ENCODE measurements around the gene SH2B2. TPM values are rescaled to one million over a fixed set of nuclear protein-coding genes. Genes with fewer than 3 reads are reported as not detected.

Gene SH2B2
- total and polyA plus RNA-seq, 4 donors: 0.65 to 1.4 (median 1.0) TPM; not detected in 1

DNA sequence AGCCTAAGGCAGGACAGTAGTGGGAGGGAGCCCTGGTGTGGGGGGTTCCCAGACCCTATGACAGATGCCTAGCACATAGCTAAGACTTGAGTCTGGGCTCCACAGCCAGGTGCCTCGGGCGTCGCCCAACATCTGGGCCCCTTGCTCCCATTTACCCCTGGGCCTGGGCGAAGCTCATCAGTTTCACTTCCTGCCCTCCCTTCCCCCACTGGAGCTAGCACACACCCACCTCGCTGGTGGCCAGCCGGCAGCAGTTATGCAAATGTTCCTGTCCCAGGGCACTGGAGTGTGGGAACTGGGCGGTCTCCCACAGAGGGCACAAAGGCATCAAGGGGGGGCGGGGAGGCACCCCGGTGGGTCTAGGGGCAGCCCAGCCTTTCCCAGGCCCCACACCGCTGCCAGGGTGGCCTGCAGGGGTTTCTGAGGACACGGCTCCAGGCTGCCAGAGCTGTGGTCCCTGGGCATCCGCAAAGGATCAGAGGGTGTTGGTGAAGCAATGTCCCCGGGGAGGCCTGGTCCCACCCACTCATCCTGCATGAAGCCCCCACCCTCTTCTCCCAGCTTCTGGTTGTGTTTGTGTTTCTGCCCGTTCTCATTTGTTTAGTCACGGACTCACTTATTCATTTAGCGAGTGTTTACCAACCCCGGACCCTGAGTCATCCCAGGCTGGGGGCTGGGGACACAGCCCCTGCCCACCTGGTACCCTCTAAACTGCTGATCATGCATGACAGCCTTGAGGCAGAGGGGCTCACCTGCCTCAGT lies 20.4 kb downstream of the SH2B2 start:
- 50% methylated on average over 17 of the region's 17 CpGs for WGBS
- no peak overlapping the region for H3K4me3 ChIP-seq (ENCODE audit: low read depth in 1 of 3, low read length in 3 of 3)
- H3K4me1 ChIP-seq (ENCODE audit: control insufficient read depth in 4 of 4, insufficient read depth in 4 of 4, low read length in 3 of 4): peaks cover 0 to 3% (median 0%) of the 10 kb centered on the region in 4 donors
- no peak for DNase-seq (ENCODE audit: low spot score)
- no peaks in the 10 kb centered on the region for H3K27me3 ChIP-seq (ENCODE audit: control insufficient read depth in 4 of 4, insufficient read depth in 4 of 4, low read length in 3 of 4)
- H3K36me3 ChIP-seq (ENCODE audit: control insufficient read depth in 4 of 4, insufficient read depth in 3 of 4, low read depth in 1 of 4, low read length in 3 of 4): no peaks in the 10 kb centered on the region
- no peak overlapping the region for H3K27ac ChIP-seq (ENCODE audit: low read depth in 1 of 2, low read length in 2 of 2)
- TF ChIP-seq RXRA (IDR thresholded peaks at IDR 0.05) (no peak), SP1 (IDR thresholded peaks at IDR 0.05) (peak; percentile 12)
- no peaks in the 10 kb centered on the region for H3K9me3 ChIP-seq (ENCODE audit: control insufficient read depth in 4 of 4, low read length in 3 of 4)
- no peak overlapping the region for H3K9ac ChIP-seq (ENCODE audit: low read depth in 1 of 2, low read length in 2 of 2)

DNA sequence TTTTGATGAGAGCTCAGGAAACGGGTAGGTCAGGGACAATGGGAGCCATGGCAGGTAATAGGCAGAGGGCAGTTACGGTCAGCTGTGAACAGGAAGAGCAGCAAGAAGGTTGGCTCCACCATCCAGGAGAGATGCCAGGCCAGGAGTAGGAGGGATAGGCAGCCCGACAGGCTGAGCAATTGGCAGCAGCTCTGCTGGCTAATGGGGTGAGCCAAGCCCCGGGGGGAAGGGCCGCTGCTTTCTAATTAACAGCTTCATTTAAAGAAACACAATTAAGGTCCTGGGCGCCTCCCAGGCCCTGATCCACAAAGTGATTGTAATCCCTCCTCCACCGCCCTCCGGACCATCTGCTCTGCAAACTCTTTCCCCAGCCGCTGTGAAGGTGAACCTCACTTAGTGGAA lies 23.7 kb downstream of the SH2B2 start:
- TF ChIP-seq GABPA (IDR thresholded peaks at IDR 0.05 in 1 of 2, conservative IDR thresholded peaks at IDR 0.05 in 1 of 2) (no peak), HNF4G (IDR thresholded peaks at IDR 0.05) (no peak), FOXA1 (IDR thresholded peaks at IDR 0.05) (no peak), YY1 (IDR thresholded peaks at IDR 0.05) (no peak), RAD21 (IDR thresholded peaks at IDR 0.05) (no peak), EGR1 (IDR thresholded peaks at IDR 0.05; ENCODE audit: low read depth in 2 of 2) (no peak), HNF4A (conservative IDR thresholded peaks at IDR 0.05) (no peak), JUND (IDR thresholded peaks at IDR 0.05) (no peak), TAF1 (conservative IDR thresholded peaks at IDR 0.05) (no peak), NR2F2 (IDR thresholded peaks at IDR 0.05) (no peak), FOXA2 (IDR thresholded peaks at IDR 0.05) (no peak)
- TF ChIP-seq, protein P1, sequence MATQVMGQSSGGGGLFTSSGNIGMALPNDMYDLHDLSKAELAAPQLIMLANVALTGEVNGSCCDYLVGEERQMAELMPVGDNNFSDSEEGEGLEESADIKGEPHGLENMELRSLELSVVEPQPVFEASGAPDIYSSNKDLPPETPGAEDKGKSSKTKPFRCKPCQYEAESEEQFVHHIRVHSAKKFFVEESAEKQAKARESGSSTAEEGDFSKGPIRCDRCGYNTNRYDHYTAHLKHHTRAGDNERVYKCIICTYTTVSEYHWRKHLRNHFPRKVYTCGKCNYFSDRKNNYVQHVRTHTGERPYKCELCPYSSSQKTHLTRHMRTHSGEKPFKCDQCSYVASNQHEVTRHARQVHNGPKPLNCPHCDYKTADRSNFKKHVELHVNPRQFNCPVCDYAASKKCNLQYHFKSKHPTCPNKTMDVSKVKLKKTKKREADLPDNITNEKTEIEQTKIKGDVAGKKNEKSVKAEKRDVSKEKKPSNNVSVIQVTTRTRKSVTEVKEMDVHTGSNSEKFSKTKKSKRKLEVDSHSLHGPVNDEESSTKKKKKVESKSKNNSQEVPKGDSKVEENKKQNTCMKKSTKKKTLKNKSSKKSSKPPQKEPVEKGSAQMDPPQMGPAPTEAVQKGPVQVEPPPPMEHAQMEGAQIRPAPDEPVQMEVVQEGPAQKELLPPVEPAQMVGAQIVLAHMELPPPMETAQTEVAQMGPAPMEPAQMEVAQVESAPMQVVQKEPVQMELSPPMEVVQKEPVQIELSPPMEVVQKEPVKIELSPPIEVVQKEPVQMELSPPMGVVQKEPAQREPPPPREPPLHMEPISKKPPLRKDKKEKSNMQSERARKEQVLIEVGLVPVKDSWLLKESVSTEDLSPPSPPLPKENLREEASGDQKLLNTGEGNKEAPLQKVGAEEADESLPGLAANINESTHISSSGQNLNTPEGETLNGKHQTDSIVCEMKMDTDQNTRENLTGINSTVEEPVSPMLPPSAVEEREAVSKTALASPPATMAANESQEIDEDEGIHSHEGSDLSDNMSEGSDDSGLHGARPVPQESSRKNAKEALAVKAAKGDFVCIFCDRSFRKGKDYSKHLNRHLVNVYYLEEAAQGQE (IDR thresholded peaks at IDR 0.05): no peak
- TF ChIP-seq, protein P2, sequence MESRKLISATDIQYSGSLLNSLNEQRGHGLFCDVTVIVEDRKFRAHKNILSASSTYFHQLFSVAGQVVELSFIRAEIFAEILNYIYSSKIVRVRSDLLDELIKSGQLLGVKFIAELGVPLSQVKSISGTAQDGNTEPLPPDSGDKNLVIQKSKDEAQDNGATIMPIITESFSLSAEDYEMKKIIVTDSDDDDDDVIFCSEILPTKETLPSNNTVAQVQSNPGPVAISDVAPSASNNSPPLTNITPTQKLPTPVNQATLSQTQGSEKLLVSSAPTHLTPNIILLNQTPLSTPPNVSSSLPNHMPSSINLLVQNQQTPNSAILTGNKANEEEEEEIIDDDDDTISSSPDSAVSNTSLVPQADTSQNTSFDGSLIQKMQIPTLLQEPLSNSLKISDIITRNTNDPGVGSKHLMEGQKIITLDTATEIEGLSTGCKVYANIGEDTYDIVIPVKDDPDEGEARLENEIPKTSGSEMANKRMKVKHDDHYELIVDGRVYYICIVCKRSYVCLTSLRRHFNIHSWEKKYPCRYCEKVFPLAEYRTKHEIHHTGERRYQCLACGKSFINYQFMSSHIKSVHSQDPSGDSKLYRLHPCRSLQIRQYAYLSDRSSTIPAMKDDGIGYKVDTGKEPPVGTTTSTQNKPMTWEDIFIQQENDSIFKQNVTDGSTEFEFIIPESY (IDR thresholded peaks at IDR 0.05): no peak
- TF ChIP-seq, protein P3, sequence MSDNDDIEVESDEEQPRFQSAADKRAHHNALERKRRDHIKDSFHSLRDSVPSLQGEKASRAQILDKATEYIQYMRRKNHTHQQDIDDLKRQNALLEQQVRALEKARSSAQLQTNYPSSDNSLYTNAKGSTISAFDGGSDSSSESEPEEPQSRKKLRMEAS (IDR thresholded peaks at IDR 0.05): no peak
- TF ChIP-seq, protein P4, sequence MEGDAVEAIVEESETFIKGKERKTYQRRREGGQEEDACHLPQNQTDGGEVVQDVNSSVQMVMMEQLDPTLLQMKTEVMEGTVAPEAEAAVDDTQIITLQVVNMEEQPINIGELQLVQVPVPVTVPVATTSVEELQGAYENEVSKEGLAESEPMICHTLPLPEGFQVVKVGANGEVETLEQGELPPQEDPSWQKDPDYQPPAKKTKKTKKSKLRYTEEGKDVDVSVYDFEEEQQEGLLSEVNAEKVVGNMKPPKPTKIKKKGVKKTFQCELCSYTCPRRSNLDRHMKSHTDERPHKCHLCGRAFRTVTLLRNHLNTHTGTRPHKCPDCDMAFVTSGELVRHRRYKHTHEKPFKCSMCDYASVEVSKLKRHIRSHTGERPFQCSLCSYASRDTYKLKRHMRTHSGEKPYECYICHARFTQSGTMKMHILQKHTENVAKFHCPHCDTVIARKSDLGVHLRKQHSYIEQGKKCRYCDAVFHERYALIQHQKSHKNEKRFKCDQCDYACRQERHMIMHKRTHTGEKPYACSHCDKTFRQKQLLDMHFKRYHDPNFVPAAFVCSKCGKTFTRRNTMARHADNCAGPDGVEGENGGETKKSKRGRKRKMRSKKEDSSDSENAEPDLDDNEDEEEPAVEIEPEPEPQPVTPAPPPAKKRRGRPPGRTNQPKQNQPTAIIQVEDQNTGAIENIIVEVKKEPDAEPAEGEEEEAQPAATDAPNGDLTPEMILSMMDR (IDR thresholded peaks at IDR 0.05; ENCODE audit: low read depth, low read length, missing input control): no peak
- TF ChIP-seq, protein P5, sequence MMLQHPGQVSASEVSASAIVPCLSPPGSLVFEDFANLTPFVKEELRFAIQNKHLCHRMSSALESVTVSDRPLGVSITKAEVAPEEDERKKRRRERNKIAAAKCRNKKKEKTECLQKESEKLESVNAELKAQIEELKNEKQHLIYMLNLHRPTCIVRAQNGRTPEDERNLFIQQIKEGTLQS (IDR thresholded peaks at IDR 0.05): no peak
- H3K9me3 ChIP-seq (ENCODE audit: control insufficient read depth in 4 of 4, low read length in 3 of 4): no peaks in the 10 kb centered on the region
- no peaks in the 10 kb centered on the region for H3K4me1 ChIP-seq (ENCODE audit: control insufficient read depth in 4 of 4, insufficient read depth in 4 of 4, low read length in 3 of 4)
- no peaks in the 10 kb centered on the region for H3K27me3 ChIP-seq (ENCODE audit: control insufficient read depth in 4 of 4, insufficient read depth in 4 of 4, low read length in 3 of 4)
- WGBS: 96% methylated on average over 9 of the region's 9 CpGs
- no peak overlapping the region for H3K4me3 ChIP-seq (ENCODE audit: low read depth in 1 of 3, low read length in 3 of 3)
- no peaks in the 10 kb centered on the region for H3K36me3 ChIP-seq (ENCODE audit: control insufficient read depth in 4 of 4, insufficient read depth in 3 of 4, low read depth in 1 of 4, low read length in 3 of 4)
- no peak overlapping the region for H3K27ac ChIP-seq (ENCODE audit: low read depth in 1 of 2, low read length in 2 of 2)
- DNase-seq (ENCODE audit: low spot score): no peak
- no peak overlapping the region for H3K9ac ChIP-seq (ENCODE audit: low read depth in 1 of 2, low read length in 2 of 2)
